ENCODE data around the gene ARTN. TPM values are rescaled to one million over a fixed set of nuclear protein-coding genes. Genes with fewer than 3 reads are reported as not detected.

Gene ARTN
- total RNA-seq, 2 donors from 2014 or later, result 4.1 to 5.4 TPM

DNA sequence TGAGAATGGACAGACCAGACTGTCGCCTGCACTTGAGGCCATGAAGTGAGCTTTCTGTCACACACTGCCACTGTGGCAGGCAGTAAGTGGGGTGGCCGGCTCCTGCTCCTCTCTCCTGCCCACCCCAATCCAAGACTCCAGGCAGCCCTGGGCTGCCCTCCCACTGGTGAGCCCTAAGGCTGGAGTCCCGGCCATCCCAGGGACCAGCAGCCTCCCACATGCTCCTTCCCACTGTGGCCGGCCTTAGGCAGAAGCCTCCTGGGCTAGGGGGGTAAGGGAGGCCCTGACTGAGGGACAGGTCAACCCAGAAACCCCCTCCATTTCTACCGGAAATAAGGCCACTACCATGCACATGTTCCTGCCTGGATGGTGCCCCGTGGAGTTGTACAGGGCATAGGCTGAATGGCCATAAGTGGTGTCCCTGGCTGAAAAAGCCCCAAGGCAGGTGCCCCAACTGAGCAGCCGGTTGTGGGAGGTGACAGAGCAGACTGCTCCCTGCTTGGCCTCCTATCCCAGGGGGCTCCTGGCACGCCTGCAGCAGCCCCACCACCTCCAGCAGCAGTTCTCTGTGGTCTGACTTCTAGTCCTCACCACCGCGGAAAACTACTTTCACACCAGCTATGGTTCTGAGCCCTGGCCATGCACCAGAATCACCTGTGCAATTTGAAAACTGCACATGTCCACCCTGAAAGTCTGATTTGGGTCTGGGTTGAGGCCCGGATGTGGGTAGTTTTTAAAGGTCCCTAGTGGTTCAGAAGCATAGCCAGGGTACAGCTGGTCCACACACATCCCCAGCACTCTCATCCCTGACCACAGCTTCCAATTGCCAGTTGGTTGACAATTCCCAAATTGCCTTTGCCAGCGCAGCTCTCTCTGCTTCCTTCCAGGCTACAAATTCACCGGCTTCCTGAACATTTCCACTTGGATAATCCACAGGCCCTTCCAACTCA is 1.6 kb upstream of the ARTN start:
- intact Hi-C loops (cut with DNase I), result loop anchor here (5.0 kb wide), 1 partner anchor 405 kb away; no protein-coding TSS in a partner anchor
- Histone ChIP-seq H3K9me3 (no peaks in the 10 kb centered on the region), H3K4me1 (replicated peaks) (no peaks in the 10 kb centered on the region), H3K36me3 (no peaks in the 10 kb centered on the region), H3K4me3 (no peak overlapping the region), H3K27ac (no peak overlapping the region), H3K27me3 (replicated peaks; ENCODE audit: insufficient read depth) (no peaks in the 10 kb centered on the region)
- 91% methylated on average over 13 of the region's 13 CpGs for WGBS
- no peak for DNase-seq (ENCODE audit: low spot score)
- TF ChIP-seq POLR2AphosphoS5 (IDR thresholded peaks at IDR 0.05) (no peak), CTCF (IDR thresholded peaks at IDR 0.05) (no peak), POLR2A (IDR thresholded peaks at IDR 0.05) (no peak)

DNA sequence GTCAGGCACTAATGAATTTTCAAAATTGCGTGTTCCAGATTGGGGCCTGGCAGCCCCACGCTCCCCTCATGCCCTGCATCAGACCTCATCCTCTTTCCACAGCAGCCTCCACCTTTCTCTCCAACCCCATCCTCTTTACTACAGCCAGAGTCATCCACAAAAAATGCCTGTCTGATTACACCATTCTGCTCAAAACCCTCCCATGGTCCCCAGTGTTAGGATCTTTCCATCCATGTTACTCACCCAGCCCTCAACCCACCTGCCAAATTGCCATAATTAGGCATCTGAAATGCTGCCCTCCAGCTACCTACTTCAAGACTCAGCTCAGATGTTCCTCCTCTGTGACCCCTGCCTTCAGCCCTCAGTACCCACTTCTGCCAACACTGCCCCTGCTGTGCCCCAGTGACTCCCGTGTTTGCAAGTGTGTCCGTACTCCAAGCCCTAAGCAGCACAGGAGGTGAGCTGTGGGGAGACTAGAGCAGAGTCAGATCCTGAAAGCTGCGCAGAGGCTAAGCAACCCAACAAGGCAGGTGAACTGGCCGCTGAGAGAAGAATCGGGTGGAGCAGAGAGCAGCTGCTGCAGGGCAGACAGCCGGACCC is 715 bp upstream of the ARTN start:
- WGBS, result 27% methylated on average over 8 of the region's 8 CpGs
- DNase-seq (ENCODE audit: low spot score), result no peak
- Histone ChIP-seq H3K36me3 (no peaks in the 10 kb centered on the region), H3K4me1 (replicated peaks) (no peaks in the 10 kb centered on the region), H3K4me3 (peak overlapping the region; percentile 38 to 45), H3K27me3 (replicated peaks; ENCODE audit: insufficient read depth) (no peaks in the 10 kb centered on the region), H3K27ac (peak overlapping the region; percentile 75), H3K9me3 (no peaks in the 10 kb centered on the region)
- TF ChIP-seq POLR2AphosphoS5 (IDR thresholded peaks at IDR 0.05) (no peak), CTCF (IDR thresholded peaks at IDR 0.05) (no peak), POLR2A (IDR thresholded peaks at IDR 0.05) (no peak)
- intact Hi-C loops (cut with DNase I), result loop anchor here (5.0 kb wide), 1 partner anchor 406 kb away; no protein-coding TSS in a partner anchor

- WGBS, result 24% methylated on average over 13 of the region's 13 CpGs
- TF ChIP-seq CTCF (IDR thresholded peaks at IDR 0.05) (peak; percentile 84 to 93 (median 90)), POLR2AphosphoS5 (IDR thresholded peaks at IDR 0.05) (no peak)
- Histone ChIP-seq H3K4me1 (replicated peaks) (no peaks in the 10 kb centered on the region), H3K4me3 (peak overlapping the region; percentile 38 to 45), H3K27me3 (replicated peaks; ENCODE audit: insufficient read depth) (no peaks in the 10 kb centered on the region), H3K27ac (peak overlapping the region; percentile 75), H3K9me3 (no peaks in the 10 kb centered on the region), H3K36me3 (no peaks in the 10 kb centered on the region)
- no peak for DNase-seq (ENCODE audit: low spot score)
- intact Hi-C loops (cut with DNase I), result loop anchor here (1.0 to 5.0 kb wide), 2 partner anchors 171 to 407 kb away; no protein-coding TSS in a partner anchor
These were observed 742 bp downstream of the ARTN start for GRCh38 chr1:43934101-43934985.

DNA sequence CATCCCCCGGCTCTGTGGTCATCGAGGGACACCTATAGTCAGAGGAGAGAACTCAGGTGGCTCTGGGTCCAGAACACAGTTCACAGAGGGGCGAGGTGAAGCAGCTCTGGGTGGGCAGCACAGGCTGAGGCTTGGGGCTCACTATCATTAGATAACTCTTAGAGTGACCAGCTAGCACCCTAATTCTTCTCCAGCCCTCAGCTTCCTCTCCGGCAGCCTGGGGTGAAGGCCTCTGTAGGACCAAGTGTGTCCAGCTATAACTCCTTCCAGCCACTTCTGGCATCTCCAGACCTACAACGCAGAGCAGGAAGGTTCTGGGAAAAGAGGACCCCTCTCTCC is 1.4 kb downstream of the ARTN start:
- intact Hi-C loops (cut with DNase I), result loop anchor here (1.0 to 5.0 kb wide), 2 partner anchors 172 to 408 kb away; no protein-coding TSS in a partner anchor
- no peaks in the 10 kb centered on the region for H3K36me3 ChIP-seq
- H3K4me1 ChIP-seq (replicated peaks), result no peaks in the 10 kb centered on the region
- DNase-seq (ENCODE audit: low spot score), result no peak
- 44% methylated on average over 5 of the region's 5 CpGs for WGBS
- H3K27me3 ChIP-seq (replicated peaks; ENCODE audit: insufficient read depth), result no peaks in the 10 kb centered on the region
- H3K9me3 ChIP-seq, result no peaks in the 10 kb centered on the region
- H3K27ac ChIP-seq, result peak overlapping the region; percentile 75
- TF ChIP-seq POLR2AphosphoS5 (IDR thresholded peaks at IDR 0.05) (no peak), POLR2A (IDR thresholded peaks at IDR 0.05) (no peak), CTCF (IDR thresholded peaks at IDR 0.05) (no peak)
- no peak overlapping the region for H3K4me3 ChIP-seq
